Choroid plexus epithelial cell (primary cell): ENCODE results near the gene IL13RA2.

Experiments
- DNase-seq: peaks from one replicate; pipeline ENCODE4 v3.0.0-alpha.2; 2010; ENCODE audit warnings: low read depth
- H3K4me3 ChIP-seq: 2 replicates; pipeline ENCODE4 v1.5.1; 2011; ENCODE audit warnings: low read depth, mild to moderate bottlenecking, control low read depth, low read length, moderate library complexity
- CTCF ChIP-seq: conservative IDR thresholded peaks from 2 replicates; pipeline ENCODE4 v1.5.1; 2011; ENCODE audit warnings: low read depth, mild to moderate bottlenecking, control low read depth, inconsistent platforms, low read length, moderate library complexity

IL13RA2 gene

GRCh38 chrX:115029440-115029839 is 12.0 kb upstream of the IL13RA2 start:
- no peak for TF ChIP-seq CTCF
- DNase-seq: no peak
- H3K4me3 ChIP-seq: no peak overlapping the region

- H3K4me3 ChIP-seq: no peak overlapping the region
- no peak for DNase-seq
- no peak for TF ChIP-seq CTCF
These were observed 6.4 kb upstream of the IL13RA2 start for GRCh38 chrX:115023811-115024210.

- no peak overlapping the region for H3K4me3 ChIP-seq
- TF ChIP-seq CTCF: no peak
- DNase-seq: peak; percentile 52
These were observed 5.7 kb upstream of the IL13RA2 start for GRCh38 chrX:115023139-115023538.

GRCh38 chrX:115021121-115021520 is 3.7 kb upstream of the IL13RA2 start:
- TF ChIP-seq CTCF: no peak
- H3K4me3 ChIP-seq: no peak overlapping the region
- no peak for DNase-seq

GRCh38 chrX:115018944-115019343 is 1.5 kb upstream of the IL13RA2 start:
- DNase-seq: no peak
- H3K4me3 ChIP-seq: no peak overlapping the region
- no peak for TF ChIP-seq CTCF

GRCh38 chrX:115018040-115018647 is 728 bp upstream of the IL13RA2 start:
- peak; percentile 34 for DNase-seq
- no peak overlapping the region for H3K4me3 ChIP-seq
- TF ChIP-seq CTCF: no peak

GRCh38 chrX:115013705-115014104 is 3.7 kb downstream of the IL13RA2 start:
- no peak overlapping the region for H3K4me3 ChIP-seq
- peak; percentile 35 for DNase-seq
- TF ChIP-seq CTCF: no peak
